HG03103 (cell line): Measurements from ENCODE around the gene DUSP11.
"Not testable (repeated sequence)": the region's sequence is repeated elsewhere in the genome, so short reads cannot be mapped to it uniquely, and the experiment has no call there.

Experiments
- ATAC-seq: cut with Tn5 transposase; IDR thresholded peaks from one replicate; pipeline ENCODE4 v1.9.1; 2021; ENCODE audit warnings: low read depth; ENCODE audit not compliant: unreplicated experiment

DUSP11 gene

DNA sequence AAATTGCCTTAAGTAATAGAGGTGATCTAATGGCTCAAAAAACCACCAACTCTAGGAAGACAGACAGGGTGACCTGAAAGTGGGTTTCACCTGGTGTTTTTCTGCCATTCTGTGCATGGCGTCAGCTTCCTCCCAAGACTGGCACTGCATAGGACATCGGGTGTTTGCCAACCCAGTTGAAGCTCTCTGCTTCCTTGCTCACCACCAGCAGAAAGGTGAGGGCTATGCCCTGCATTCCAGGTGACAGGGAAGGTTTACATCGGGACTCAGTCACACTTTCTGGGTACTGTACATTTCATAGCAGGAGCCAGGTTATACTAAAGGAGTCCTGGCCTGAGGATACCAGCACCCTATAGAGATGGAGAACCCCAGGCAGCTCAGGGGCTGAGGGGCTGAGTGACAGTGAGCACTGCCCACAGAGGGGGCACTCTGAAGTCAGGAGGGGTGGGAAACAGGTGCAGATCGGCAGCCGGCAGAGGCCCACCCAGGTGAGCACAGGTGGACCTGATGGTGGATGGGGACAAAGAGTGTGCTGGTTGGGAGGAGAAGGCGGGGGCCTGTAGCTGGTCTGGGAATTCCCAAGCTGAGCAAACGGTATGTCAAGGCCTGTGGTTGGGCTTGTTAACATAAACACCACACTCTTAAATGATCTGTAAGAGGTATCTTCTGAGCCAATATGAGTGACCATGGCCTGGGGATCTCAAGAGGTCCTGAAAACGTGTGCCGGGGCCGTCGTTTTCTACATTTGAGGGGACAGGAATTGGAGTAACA lies 60.9 kb downstream of the DUSP11 start:
- ATAC-seq: no peak

DNA sequence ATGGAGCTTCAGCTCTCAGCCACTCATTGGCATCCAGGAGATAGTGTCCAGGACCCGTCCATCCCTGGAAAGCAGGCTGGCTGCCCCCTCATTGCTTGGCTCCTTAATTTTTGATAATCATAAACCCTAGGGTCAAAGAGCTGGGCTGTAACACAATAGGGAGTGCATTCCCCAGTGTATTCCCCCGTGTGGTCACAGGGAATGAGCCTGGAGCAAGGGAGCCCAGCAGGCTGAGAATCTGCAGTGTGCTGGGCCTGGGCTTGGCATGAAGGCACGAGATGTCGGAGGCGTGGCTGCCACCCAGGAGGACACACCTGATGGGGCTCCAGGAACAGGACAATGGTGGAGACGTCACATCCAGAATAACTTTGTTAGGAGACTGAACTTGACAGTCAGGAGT lies 61.5 kb downstream of the DUSP11 start:
- ATAC-seq: no peak

DNA sequence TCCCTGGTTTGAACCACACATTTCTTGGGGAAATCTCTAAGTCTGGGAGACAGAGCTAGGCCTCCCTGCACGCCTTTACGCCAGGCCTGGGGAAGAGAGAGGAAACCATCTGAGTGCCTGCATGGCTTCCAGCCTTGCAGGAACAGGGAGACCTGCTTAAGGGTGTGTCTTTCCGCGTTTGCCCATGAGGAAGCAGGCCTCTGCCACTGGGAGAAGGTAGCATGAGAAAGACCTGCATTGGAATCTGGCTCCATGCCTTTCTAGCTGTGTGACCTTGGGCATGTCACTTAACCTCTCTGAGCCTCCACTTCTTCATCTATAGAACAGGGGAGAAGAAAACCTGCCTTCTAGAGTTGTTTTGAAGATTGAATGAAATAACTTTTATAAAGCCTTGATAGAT lies 62.2 kb downstream of the DUSP11 start:
- not testable (repeated sequence) for ATAC-seq

DNA sequence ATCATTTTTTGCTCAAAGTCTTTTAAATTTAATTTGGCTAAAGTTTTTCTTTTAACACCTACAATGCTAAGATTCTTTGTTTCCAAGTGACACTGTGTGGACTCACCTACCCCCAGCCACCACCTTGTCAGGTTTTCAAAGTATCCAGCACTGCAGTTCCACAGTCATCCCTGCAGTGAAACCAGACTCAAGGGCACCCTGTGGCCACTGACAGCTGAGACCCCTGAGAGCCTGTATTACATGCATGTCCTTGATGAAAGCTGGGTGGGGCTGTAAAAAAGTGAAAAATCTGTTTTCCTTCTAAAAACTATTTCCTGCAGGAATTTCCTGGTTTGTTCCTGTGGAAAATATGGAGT lies 62.7 kb downstream of the DUSP11 start:
- no peak for ATAC-seq

DNA sequence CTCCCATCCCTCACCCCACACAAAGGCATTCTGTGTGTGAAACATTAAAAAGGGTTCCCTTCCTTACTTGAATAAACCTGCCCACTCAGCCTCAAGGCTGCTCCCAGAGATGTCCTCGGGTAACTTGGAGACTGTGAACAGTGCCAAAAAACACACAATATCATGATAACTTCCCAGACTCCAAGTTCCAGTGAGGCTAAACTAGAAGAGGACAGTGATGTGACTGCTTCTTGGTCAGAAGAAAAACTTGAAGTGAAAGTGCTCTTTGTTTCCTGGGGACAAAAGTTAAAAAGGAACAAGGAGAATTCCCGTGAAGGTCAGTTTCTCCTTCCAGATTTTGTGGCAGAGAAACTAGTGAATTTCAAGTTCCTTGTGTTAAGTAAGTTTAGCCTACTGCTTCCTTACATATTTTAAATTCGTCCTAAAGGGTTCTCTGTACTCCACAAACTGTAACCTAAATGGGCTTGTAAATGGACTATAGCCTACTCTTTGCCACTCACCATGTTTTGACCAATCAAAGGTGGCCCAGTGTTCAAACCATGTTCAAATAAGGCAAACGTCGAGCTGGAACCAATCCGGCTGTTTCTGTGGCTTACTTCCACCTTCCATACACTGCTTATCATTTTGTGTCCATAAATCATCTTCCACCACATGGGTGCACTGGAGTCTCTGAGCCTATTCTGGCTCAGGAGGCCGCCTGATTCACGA lies 63.2 kb downstream of the DUSP11 start:
- no peak for ATAC-seq

DNA sequence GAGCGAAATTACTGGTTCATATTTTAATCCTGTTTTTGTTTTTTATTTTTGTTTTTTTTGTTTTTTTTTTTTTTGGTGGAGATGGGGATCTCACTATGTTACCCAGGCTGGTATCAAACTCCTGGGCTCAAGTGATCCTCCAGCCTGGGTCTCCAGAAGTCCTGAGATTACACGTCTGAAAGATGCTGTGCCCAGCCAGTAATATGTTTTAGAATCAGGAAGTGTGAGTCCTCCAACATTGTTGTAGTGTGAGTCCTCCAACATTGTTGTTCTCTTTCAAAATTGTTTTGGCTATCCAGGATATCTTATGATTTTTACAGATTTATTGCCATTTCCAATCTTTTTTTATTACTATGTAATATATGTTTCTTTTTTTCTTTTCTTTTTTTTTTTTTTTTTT lies 65.8 kb downstream of the DUSP11 start:
- ATAC-seq: no peak
